WERI-Rb-1 (cell line): ENCODE results near the gene ZC3HAV1.

Experiments used
- DNase-seq: peaks from one replicate; pipeline ENCODE4 v3.0.0-alpha.2; 2020
- H3K27ac ChIP-seq: fragments of 250-450 bp; sonication (Bioruptor Pico); 2 replicates; pipeline ENCODE4 v1.5.1; 2020; ENCODE audit warnings: mild to moderate bottlenecking, moderate library complexity
- H3K27me3 ChIP-seq: fragments of 250-450 bp; sonication (Bioruptor Pico); 2 replicates; pipeline ENCODE4 v1.5.1; 2021; ENCODE audit warnings: mild to moderate bottlenecking, low read depth, moderate library complexity; ENCODE audit not compliant: insufficient read depth, severe bottlenecking
- H3K36me3 ChIP-seq: fragments of 250-450 bp; sonication (Bioruptor Pico); 2 replicates; pipeline ENCODE4 v1.5.1; 2020; ENCODE audit warnings: mild to moderate bottlenecking, moderate library complexity
- H3K4me3 ChIP-seq: 2 replicates; pipeline ENCODE4 v1.5.1; 2011; ENCODE audit warnings: low read depth, mild to moderate bottlenecking, control low read depth, low read length
- H3K9me3 ChIP-seq: fragments of 250-450 bp; sonication (Bioruptor Pico); 2 replicates; pipeline ENCODE4 v1.5.1; 2021; ENCODE audit warnings: mild to moderate bottlenecking, moderate library complexity; ENCODE audit not compliant: severe bottlenecking
- CTCF ChIP-seq: IDR thresholded peaks from 2 replicates; pipeline ENCODE4 v1.5.1; 2011; ENCODE audit warnings: low read depth, mild to moderate bottlenecking, control low read depth, inconsistent platforms, low read length

ZC3HAV1 gene

GRCh38 chr7:139016931-139017511, 92.5 kb downstream of the ZC3HAV1 start:
- Histone ChIP-seq H3K9me3 (no peaks in the 10 kb centered on the region), H3K36me3 (0 out of 2 replicates have a peak, but pooled peaks cover under 1% of the 10 kb centered on the region), H3K27ac (no peak overlapping the region), H3K4me3 (no peak overlapping the region), H3K27me3 (no peaks in the 10 kb centered on the region)
- peak; percentile 77 for TF ChIP-seq CTCF
- peak; percentile 76 for DNase-seq

GRCh38 chr7:139011373-139011772, 98.1 kb downstream of the ZC3HAV1 start:
- DNase-seq: no peak
- Histone ChIP-seq H3K4me3 (no peak overlapping the region), H3K9me3 (no peaks in the 10 kb centered on the region), H3K27ac (no peak overlapping the region), H3K27me3 (no peaks in the 10 kb centered on the region), H3K36me3 (no peaks in the 10 kb centered on the region)
- TF ChIP-seq CTCF: no peak

- no peak overlapping the region for H3K4me3 ChIP-seq
- no peaks in the 10 kb centered on the region for H3K9me3 ChIP-seq
- DNase-seq: no peak
- no peaks in the 10 kb centered on the region for H3K27me3 ChIP-seq
- no peak for TF ChIP-seq CTCF
- no peaks in the 10 kb centered on the region for H3K36me3 ChIP-seq
- no peak overlapping the region for H3K27ac ChIP-seq
These were observed 105.0 kb downstream of the ZC3HAV1 start for GRCh38 chr7:139004321-139005090.

- no peaks in the 10 kb centered on the region for H3K27me3 ChIP-seq
- H3K9me3 ChIP-seq: no peaks in the 10 kb centered on the region
- H3K4me3 ChIP-seq: no peak overlapping the region
- DNase-seq: no peak
- no peak for TF ChIP-seq CTCF
- no peaks in the 10 kb centered on the region for H3K36me3 ChIP-seq
- H3K27ac ChIP-seq: no peak overlapping the region
These were observed 110.1 kb downstream of the ZC3HAV1 start for GRCh38 chr7:138999414-138999813.
